ENCODE results near the gene FOSL2.

DNA sequence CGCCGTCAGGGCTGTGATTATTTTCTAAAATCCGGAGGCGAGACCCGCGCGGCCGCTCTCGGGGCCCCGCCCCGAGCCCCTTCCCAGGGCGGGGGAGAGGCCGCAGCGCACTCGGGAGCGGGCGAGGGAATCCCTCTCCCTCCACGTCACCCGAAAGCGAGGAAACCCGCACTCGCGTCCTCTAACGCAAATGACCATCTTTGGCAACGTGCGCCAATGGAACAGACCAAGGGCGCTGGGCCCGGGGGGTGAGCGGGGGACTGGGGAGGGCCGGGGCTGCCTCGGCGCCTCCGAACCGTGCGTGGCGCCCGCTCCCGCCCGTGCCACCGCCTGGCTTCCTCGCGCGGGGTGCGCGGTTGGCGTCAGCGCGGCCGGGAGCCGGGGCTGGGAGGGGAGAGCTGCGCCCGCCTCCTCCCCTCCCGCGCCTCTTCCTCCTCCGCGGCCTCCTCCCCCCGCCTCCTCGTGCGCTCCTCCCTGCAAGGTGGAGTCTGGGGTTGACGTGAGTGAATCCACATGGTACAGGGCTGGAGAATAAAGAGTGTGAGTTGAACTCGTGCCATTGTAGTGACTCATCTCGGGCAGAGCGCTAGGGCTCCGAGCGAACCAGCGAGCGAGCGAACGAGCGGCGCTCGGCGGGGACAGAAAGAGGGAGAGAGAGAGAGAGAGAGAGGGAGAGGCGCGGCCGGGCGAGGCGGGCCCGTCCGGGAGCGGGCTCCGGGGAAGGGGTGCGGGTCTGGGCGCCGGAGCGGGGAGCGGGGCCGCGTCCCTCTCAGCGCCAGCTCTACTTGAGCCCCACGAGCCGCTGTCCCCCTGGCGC, at the start of gene FOSL2:
- TF ChIP-seq POLR2A (IDR thresholded peaks at IDR 0.05; ENCODE audit: low read depth, low read length) (peak; percentile 93), EZH2 (IDR thresholded peaks at IDR 0.05; ENCODE audit: borderline replicate concordance, control insufficient read depth, low read depth, low read length) (no peak), SP1 (IDR thresholded peaks at IDR 0.05; ENCODE audit: low read depth, low read length) (peak; percentile 52), TAF1 (IDR thresholded peaks at IDR 0.05; ENCODE audit: borderline replicate concordance, low read depth, low read length) (peak; percentile 69; the same call in 1 of the 2 replicates), YY1 (IDR thresholded peaks at IDR 0.05; ENCODE audit: low read depth, low read length) (no peak)
- TF ChIP-seq, protein P1, sequence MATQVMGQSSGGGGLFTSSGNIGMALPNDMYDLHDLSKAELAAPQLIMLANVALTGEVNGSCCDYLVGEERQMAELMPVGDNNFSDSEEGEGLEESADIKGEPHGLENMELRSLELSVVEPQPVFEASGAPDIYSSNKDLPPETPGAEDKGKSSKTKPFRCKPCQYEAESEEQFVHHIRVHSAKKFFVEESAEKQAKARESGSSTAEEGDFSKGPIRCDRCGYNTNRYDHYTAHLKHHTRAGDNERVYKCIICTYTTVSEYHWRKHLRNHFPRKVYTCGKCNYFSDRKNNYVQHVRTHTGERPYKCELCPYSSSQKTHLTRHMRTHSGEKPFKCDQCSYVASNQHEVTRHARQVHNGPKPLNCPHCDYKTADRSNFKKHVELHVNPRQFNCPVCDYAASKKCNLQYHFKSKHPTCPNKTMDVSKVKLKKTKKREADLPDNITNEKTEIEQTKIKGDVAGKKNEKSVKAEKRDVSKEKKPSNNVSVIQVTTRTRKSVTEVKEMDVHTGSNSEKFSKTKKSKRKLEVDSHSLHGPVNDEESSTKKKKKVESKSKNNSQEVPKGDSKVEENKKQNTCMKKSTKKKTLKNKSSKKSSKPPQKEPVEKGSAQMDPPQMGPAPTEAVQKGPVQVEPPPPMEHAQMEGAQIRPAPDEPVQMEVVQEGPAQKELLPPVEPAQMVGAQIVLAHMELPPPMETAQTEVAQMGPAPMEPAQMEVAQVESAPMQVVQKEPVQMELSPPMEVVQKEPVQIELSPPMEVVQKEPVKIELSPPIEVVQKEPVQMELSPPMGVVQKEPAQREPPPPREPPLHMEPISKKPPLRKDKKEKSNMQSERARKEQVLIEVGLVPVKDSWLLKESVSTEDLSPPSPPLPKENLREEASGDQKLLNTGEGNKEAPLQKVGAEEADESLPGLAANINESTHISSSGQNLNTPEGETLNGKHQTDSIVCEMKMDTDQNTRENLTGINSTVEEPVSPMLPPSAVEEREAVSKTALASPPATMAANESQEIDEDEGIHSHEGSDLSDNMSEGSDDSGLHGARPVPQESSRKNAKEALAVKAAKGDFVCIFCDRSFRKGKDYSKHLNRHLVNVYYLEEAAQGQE (IDR thresholded peaks at IDR 0.05; ENCODE audit: low read depth, low read length) = no peak
- TF ChIP-seq, protein P2, sequence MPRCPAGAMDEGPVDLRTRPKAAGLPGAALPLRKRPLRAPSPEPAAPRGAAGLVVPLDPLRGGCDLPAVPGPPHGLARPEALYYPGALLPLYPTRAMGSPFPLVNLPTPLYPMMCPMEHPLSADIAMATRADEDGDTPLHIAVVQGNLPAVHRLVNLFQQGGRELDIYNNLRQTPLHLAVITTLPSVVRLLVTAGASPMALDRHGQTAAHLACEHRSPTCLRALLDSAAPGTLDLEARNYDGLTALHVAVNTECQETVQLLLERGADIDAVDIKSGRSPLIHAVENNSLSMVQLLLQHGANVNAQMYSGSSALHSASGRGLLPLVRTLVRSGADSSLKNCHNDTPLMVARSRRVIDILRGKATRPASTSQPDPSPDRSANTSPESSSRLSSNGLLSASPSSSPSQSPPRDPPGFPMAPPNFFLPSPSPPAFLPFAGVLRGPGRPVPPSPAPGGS (IDR thresholded peaks at IDR 0.05; ENCODE audit: borderline replicate concordance, insufficient read depth, low read depth, low read length, poor library complexity, severe bottlenecking) = no peak
- TF ChIP-seq, protein P3, sequence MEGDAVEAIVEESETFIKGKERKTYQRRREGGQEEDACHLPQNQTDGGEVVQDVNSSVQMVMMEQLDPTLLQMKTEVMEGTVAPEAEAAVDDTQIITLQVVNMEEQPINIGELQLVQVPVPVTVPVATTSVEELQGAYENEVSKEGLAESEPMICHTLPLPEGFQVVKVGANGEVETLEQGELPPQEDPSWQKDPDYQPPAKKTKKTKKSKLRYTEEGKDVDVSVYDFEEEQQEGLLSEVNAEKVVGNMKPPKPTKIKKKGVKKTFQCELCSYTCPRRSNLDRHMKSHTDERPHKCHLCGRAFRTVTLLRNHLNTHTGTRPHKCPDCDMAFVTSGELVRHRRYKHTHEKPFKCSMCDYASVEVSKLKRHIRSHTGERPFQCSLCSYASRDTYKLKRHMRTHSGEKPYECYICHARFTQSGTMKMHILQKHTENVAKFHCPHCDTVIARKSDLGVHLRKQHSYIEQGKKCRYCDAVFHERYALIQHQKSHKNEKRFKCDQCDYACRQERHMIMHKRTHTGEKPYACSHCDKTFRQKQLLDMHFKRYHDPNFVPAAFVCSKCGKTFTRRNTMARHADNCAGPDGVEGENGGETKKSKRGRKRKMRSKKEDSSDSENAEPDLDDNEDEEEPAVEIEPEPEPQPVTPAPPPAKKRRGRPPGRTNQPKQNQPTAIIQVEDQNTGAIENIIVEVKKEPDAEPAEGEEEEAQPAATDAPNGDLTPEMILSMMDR (IDR thresholded peaks at IDR 0.05 in 2 of 3, conservative IDR thresholded peaks at IDR 0.05 in 1 of 3; ENCODE audit: control insufficient read depth in 2 of 3, extremely low read depth in 1 of 3, insufficient read depth in 1 of 3, low read depth in 3 of 3, low read length in 3 of 3) = 0 out of 6 replicates have a peak, but pooled peaks of 1 of the 3 experiments have one; percentile 0
- TF ChIP-seq, protein P4, sequence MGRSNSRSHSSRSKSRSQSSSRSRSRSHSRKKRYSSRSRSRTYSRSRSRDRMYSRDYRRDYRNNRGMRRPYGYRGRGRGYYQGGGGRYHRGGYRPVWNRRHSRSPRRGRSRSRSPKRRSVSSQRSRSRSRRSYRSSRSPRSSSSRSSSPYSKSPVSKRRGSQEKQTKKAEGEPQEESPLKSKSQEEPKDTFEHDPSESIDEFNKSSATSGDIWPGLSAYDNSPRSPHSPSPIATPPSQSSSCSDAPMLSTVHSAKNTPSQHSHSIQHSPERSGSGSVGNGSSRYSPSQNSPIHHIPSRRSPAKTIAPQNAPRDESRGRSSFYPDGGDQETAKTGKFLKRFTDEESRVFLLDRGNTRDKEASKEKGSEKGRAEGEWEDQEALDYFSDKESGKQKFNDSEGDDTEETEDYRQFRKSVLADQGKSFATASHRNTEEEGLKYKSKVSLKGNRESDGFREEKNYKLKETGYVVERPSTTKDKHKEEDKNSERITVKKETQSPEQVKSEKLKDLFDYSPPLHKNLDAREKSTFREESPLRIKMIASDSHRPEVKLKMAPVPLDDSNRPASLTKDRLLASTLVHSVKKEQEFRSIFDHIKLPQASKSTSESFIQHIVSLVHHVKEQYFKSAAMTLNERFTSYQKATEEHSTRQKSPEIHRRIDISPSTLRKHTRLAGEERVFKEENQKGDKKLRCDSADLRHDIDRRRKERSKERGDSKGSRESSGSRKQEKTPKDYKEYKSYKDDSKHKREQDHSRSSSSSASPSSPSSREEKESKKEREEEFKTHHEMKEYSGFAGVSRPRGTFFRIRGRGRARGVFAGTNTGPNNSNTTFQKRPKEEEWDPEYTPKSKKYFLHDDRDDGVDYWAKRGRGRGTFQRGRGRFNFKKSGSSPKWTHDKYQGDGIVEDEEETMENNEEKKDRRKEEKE (IDR thresholded peaks at IDR 0.05) = peak; percentile 89

Data from GM12878 (cell line).